Duodenal mucosa (tissue), 2 donors: ENCODE results near the gene RBMX.
"Not testable (repeated sequence)": the region's sequence is repeated elsewhere in the genome, so short reads cannot be mapped to it uniquely, and the experiment has no call there.

ENCODE experiments used
- H3K27ac ChIP-seq: one replicate; pipeline ENCODE4 v1.7.0; 2013; ENCODE audit warnings: low read depth, low read length
- H3K27me3 ChIP-seq, 2 donors: one replicate each; pipeline ENCODE4 v1.7.0; 2013; ENCODE audit warnings: low read length in 2 of 2, control low read depth in 1 of 2; ENCODE audit not compliant: insufficient read depth in 2 of 2, control insufficient read depth in 1 of 2
- H3K36me3 ChIP-seq, 2 donors: one replicate each; pipeline ENCODE4 v1.7.0; 2013; ENCODE audit warnings: low read length in 2 of 2, control low read depth in 1 of 2; ENCODE audit not compliant: insufficient read depth in 2 of 2, control insufficient read depth in 1 of 2
- H3K4me1 ChIP-seq, 2 donors: one replicate each; pipeline ENCODE4 v1.7.0; 2013; ENCODE audit warnings: low read length in 2 of 2, control low read depth in 1 of 2; ENCODE audit not compliant: insufficient read depth in 2 of 2, control insufficient read depth in 1 of 2
- H3K4me3 ChIP-seq, 2 donors: one replicate each; pipeline ENCODE4 v1.7.0; 2013; ENCODE audit warnings: low read length in 2 of 2, low read depth in 1 of 2
- H3K9ac ChIP-seq, 2 donors: one replicate each; pipeline ENCODE4 v1.7.0; 2013; ENCODE audit warnings: low read length in 2 of 2, low read depth in 1 of 2
- H3K9me3 ChIP-seq, 2 donors: one replicate each; pipeline ENCODE4 v1.7.0; 2013; ENCODE audit warnings: low read length in 2 of 2, control low read depth in 1 of 2; ENCODE audit not compliant: control insufficient read depth in 1 of 2

Gene RBMX

GRCh38 chrX:136906921-136907510 is 26.5 kb upstream of the RBMX start:
- Histone ChIP-seq H3K9ac (no peak overlapping the region), H3K4me3 (no peak overlapping the region), H3K9me3 (no peaks in the 10 kb centered on the region), H3K36me3 (no peaks in the 10 kb centered on the region), H3K4me1 (peaks cover 0 to 5% of the 10 kb centered on the region in 2 donors), H3K27me3 (no peaks in the 10 kb centered on the region), H3K27ac (no peak overlapping the region)

DNA sequence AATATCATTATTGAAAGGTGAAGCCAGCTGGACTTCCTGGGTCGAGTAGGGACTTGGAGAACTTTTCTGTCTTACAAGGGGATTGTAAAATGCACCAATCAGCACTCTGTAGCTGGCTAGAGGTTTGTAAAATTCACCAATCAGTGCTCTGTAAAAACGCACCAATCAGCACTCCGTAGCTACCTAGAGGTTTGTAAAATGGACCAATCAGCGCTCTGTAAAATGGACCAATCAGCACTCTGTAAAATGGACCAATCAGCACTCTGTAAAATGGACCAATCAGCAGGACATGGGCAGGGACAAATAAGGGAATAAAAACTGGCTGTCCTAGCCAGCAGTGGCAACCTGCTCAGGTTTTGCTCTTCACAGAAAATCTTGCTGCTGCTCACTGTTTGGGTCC is 23.5 kb upstream of the RBMX start:
- H3K36me3 ChIP-seq, H3K4me3 ChIP-seq, H3K9ac ChIP-seq, H3K9me3 ChIP-seq, H3K27me3 ChIP-seq, H3K27ac ChIP-seq, H3K4me1 ChIP-seq: not testable (repeated sequence)

GRCh38 chrX:136900071-136900470 is 19.5 kb upstream of the RBMX start:
- H3K36me3 ChIP-seq, H3K9ac ChIP-seq, H3K4me3 ChIP-seq, H3K9me3 ChIP-seq, H3K27me3 ChIP-seq, H3K4me1 ChIP-seq, H3K27ac ChIP-seq: not testable (repeated sequence)

GRCh38 chrX:136899221-136899620 is 18.7 kb upstream of the RBMX start:
- Histone ChIP-seq H3K27me3 (no peaks in the 10 kb centered on the region), H3K36me3 (no peaks in the 10 kb centered on the region), H3K9ac (no peak overlapping the region), H3K4me3 (no peak overlapping the region), H3K27ac (no peak overlapping the region), H3K4me1 (no peaks in the 10 kb centered on the region), H3K9me3 (no peaks in the 10 kb centered on the region)

DNA sequence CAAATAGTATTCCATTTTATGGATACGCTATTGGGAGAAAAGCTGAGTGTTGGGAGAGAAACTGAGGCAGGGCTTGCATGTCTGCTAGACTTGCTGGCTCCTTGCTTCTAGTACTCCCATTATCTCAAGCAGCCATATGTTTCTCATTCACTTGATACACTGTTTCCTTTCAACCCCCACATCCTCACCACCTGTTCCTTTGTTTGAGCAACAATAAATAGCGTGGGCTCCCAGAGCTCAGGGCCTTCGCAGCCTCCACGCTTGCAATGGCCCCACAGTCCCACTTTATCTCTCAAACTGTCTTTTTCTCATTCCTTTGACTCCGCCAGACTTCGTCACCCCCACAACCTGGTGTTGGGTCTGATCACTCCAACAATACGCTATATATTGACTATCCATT is 18.2 kb upstream of the RBMX start:
- H3K27me3 ChIP-seq, H3K9ac ChIP-seq, H3K27ac ChIP-seq, H3K9me3 ChIP-seq, H3K4me3 ChIP-seq, H3K4me1 ChIP-seq, H3K36me3 ChIP-seq: not testable (repeated sequence)

DNA sequence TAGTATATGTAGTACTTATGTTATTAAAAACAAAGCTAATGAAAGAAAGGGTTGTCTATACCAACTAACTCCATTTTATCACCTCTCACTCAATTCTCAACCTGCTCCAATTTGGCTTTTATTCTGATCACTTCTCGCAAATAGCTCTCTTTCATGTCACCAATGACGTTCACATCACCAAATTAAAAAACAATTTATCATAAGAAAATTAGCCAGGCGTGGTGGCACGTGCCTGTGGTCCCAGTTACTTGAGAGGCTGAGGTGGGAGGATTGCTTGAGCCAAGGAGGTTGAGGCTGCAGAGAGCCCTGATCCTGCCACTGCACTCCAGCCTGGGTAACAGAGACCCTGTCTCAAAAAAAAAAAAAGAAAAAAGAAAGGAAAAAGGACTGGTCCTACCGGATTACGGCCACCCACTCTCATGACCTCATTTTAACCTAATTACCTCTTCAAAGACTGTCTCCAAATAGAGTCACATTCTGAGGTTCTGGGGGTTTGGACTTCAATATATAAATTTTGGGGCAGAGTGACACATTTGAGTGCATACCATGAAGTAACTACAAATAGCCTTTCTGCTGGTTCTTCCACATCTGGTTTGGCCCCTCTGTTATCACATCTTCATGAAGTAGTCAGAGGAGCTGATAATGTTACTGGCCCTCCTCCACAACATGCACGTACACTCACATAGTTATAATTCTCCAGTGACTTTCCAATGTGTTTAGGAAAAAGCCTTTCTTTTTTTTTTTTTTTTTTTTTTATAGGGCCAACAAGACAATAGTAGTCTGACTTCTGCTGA is 15.8 kb upstream of the RBMX start:
- H3K27me3 ChIP-seq = no peaks in the 10 kb centered on the region
- H3K4me3 ChIP-seq = no peak overlapping the region
- H3K36me3 ChIP-seq = no peaks in the 10 kb centered on the region
- no peaks in the 10 kb centered on the region for H3K9me3 ChIP-seq
- H3K9ac ChIP-seq = no peak overlapping the region
- no peaks in the 10 kb centered on the region for H3K4me1 ChIP-seq
- no peak overlapping the region for H3K27ac ChIP-seq

GRCh38 chrX:136892412-136892811 is 11.9 kb upstream of the RBMX start:
- Histone ChIP-seq H3K4me1 (no peaks in the 10 kb centered on the region), H3K9me3 (no peaks in the 10 kb centered on the region), H3K9ac (no peak overlapping the region), H3K36me3 (no peaks in the 10 kb centered on the region), H3K4me3 (no peak overlapping the region), H3K27me3 (no peaks in the 10 kb centered on the region), H3K27ac (no peak overlapping the region)

- not testable (repeated sequence) for H3K9me3 ChIP-seq, H3K27me3 ChIP-seq, H3K4me1 ChIP-seq, H3K4me3 ChIP-seq, H3K9ac ChIP-seq, H3K27ac ChIP-seq, H3K36me3 ChIP-seq
These were observed 10.1 kb upstream of the RBMX start for GRCh38 chrX:136890596-136890995.

DNA sequence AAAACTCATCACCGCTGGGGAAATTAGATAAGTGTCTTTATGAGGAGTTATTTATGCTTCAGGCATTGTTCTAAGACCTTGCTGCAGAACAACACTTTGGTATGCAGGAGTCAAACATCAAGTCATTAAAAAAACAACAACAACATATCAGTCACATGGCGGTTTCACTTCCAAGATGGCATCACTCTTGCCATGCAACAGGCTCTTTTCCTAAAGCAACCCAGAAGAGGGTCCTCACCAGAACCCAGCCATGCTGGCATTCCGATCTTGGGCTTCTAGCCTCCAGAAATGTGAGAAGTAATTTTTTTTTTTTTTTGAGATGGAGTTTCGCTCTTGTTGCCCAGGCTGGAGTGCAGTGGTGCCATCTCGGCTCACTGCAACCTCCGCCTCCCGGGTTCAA is 8.7 kb upstream of the RBMX start:
- Histone ChIP-seq H3K36me3 (no peaks in the 10 kb centered on the region), H3K9me3 (no peaks in the 10 kb centered on the region), H3K27ac (no peak overlapping the region), H3K4me3 (no peak overlapping the region), H3K9ac (no peak overlapping the region), H3K4me1 (no peaks in the 10 kb centered on the region), H3K27me3 (no peaks in the 10 kb centered on the region)

- H3K27ac ChIP-seq = peak overlapping the region; percentile 88
- peaks cover 7 to 23% of the 10 kb centered on the region in 2 donors for H3K36me3 ChIP-seq
- H3K4me3 ChIP-seq = peak overlapping the region; percentile 78 to 90
- H3K4me1 ChIP-seq = no peaks in the 10 kb centered on the region
- no peaks in the 10 kb centered on the region for H3K27me3 ChIP-seq
- H3K9ac ChIP-seq = peak overlapping the region; percentile 91 to 97
- H3K9me3 ChIP-seq = no peaks in the 10 kb centered on the region
These were observed 498 bp downstream of the RBMX start for GRCh38 chrX:136880003-136880451.
